Activated CD8-positive, alpha-beta memory T cell treated with anti-CD3 and anti-CD28 coated beads for 4 hours (primary cell): ENCODE results near the gene GALNT15.

Source experiments
- DNase-seq, 2 donors: peaks; one replicate each; pipeline ENCODE4 v3.0.0-alpha.2; 2020; ENCODE audit warnings: low read depth in 2 of 2

GALNT15 gene

GRCh38 chr3:16252243-16252978 lies 77.9 kb downstream of the GALNT15 start:
- DNase-seq, result no peak

- DNase-seq, result no peak
Measured at GRCh38 chr3:16252988-16253387, 78.5 kb downstream of the GALNT15 start.

- DNase-seq, result no peak
Measured at GRCh38 chr3:16253601-16254000, 79.1 kb downstream of the GALNT15 start.

- DNase-seq, result no peak
Measured at GRCh38 chr3:16254916-16255315, 80.4 kb downstream of the GALNT15 start.

- no peak for DNase-seq
Measured at GRCh38 chr3:16255326-16255725, 80.8 kb downstream of the GALNT15 start.

- DNase-seq, result no peak
Measured at GRCh38 chr3:16255726-16256125, 81.2 kb downstream of the GALNT15 start.

- DNase-seq, result no peak
Measured at GRCh38 chr3:16257309-16257708, 82.8 kb downstream of the GALNT15 start.

GRCh38 chr3:16258177-16258576 lies 83.7 kb downstream of the GALNT15 start:
- DNase-seq, result no peak

- DNase-seq, result no peak
Measured at GRCh38 chr3:16258866-16259265, 84.4 kb downstream of the GALNT15 start.

- DNase-seq, result no peak
Measured at GRCh38 chr3:16260046-16260445, 85.6 kb downstream of the GALNT15 start.

GRCh38 chr3:16262174-16262573 lies 87.7 kb downstream of the GALNT15 start:
- DNase-seq, result no peak

- DNase-seq, result no peak
Measured at GRCh38 chr3:16264174-16264707, 89.8 kb downstream of the GALNT15 start.

- peak; percentile 99 for DNase-seq
Measured at GRCh38 chr3:16264708-16265454, 90.4 kb downstream of the GALNT15 start, which contains the start of the genes DPH3 and OXNAD1. Gene DPH3, minus strand, starts transcription at chr3:16264943. Its CDS starts 67 bp downstream, at chr3:16264876. Gene OXNAD1, plus strand, starts transcription at chr3:16265212. Its CDS starts 5,741 bp downstream, at chr3:16270953.

GRCh38 chr3:16265455-16265786 lies 90.9 kb downstream of the GALNT15 start:
- DNase-seq, result no peak

- no peak for DNase-seq
Measured at GRCh38 chr3:16266714-16267113, 92.2 kb downstream of the GALNT15 start.

GRCh38 chr3:16270855-16271254 lies 96.4 kb downstream of the GALNT15 start:
- DNase-seq, result no peak

GRCh38 chr3:16272588-16272987 lies 98.1 kb downstream of the GALNT15 start:
- DNase-seq, result no peak

GRCh38 chr3:16273867-16274266 lies 99.4 kb downstream of the GALNT15 start:
- no peak for DNase-seq

- DNase-seq, result no peak
Measured at GRCh38 chr3:16277471-16277870, 103.0 kb downstream of the GALNT15 start.

- DNase-seq, result no peak
Measured at GRCh38 chr3:16279010-16279801, 104.7 kb downstream of the GALNT15 start.

- DNase-seq, result no peak
Measured at GRCh38 chr3:16280671-16281070, 106.2 kb downstream of the GALNT15 start.
